ENCODE data around the gene CLRN2.

The CLRN2 gene

GRCh38 chr4:17544205-17544604 lies 29.2 kb downstream of the CLRN2 start:
- in situ Hi-C loops (cut with MboI; ENCODE audit: low sequenced_read_pairs): no loop called here

DNA sequence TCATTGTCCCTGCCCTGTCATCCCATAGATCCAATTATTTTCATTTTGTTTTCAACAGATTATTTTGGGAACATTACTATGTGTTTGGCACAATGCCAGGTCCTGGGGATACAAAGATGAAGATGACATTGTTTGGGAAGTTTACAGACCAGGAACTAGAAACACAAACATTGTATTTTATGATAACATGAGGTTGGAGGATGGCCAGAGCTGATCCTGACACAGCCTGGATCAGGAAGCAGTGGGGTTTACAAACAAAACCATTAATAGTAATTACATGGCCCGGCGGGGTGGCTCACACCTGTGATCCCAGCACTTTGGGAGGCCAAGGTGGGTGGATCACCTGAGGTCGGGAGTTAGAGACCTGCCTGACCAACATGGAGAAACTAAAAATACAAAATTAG lies 29.9 kb downstream of the CLRN2 start:
- in situ Hi-C loops (cut with MboI; ENCODE audit: low sequenced_read_pairs): no loop called here

GRCh38 chr4:17545374-17546140 lies 30.6 kb downstream of the CLRN2 start:
- in situ Hi-C loops (cut with MboI; ENCODE audit: low sequenced_read_pairs): no loop called here

- in situ Hi-C loops (cut with MboI; ENCODE audit: low sequenced_read_pairs): no loop called here
Measured at GRCh38 chr4:17546222-17546621, 31.3 kb downstream of the CLRN2 start.

DNA sequence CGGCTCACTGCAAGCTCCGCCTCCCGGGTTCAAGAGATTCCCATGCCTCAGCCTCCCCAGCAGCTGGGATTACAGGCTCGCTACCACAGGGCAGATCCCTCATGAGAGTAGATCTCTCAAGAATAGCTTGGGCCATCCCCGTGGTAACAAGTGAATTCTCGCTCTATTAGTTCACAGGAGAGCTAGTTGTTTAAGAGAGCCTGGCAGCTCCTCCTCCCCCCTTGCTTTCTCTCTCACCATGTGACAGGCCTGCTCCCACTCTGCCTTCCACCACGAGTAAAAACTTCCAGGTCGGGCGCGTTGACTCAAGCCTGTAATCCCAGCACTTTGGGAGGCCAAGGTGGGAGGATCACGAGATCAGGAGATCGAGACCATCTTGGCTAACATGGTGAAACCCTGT lies 31.7 kb downstream of the CLRN2 start:
- in situ Hi-C loops (cut with MboI; ENCODE audit: low sequenced_read_pairs): no loop called here

- in situ Hi-C loops (cut with MboI; ENCODE audit: low sequenced_read_pairs): no loop called here
Measured at GRCh38 chr4:17550549-17550948, 35.6 kb downstream of the CLRN2 start.

GRCh38 chr4:17552427-17552826 lies 37.5 kb downstream of the CLRN2 start:
- in situ Hi-C loops (cut with MboI; ENCODE audit: low sequenced_read_pairs): no loop called here

- in situ Hi-C loops (cut with MboI; ENCODE audit: low sequenced_read_pairs): no loop called here
Measured at GRCh38 chr4:17554568-17554967, 39.6 kb downstream of the CLRN2 start.

DNA sequence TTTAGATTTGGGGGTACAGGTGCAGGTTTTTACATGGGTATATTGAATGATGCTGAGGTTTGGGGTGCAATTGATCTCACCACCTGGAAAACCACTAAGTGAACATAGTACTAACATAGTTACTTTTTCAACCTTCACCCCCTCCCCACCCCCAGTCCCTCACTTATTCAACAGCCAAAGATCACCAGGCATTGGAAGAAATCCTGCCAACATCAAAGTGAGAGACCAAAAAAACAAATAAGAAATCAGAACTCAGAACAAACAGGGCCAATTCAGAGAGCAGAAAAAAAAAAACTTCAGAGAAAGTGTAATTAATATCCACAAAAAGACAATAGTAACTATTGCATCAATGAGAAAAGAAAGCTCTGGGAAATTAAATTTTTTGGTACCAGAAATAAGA lies 41.5 kb downstream of the CLRN2 start:
- in situ Hi-C loops (cut with MboI; ENCODE audit: low sequenced_read_pairs): no loop called here

DNA sequence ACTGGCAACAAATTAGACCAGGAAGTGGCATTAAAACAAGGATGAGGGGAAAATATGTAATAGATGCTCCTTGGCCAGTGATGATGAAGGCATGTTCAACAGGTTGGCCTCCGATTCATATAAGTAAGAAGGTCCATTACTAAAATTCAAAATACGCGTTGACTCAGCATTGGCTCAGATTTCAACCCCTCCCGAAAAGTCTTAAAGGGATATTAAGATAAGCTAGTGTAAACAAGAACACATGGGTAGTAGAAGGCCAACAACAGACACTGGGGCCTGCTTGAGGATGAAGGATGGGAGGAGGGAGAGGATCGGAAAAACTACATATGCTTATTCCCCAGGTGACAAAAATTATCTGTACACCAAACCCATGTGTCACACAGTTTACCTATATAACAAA lies 42.9 kb downstream of the CLRN2 start:
- in situ Hi-C loops (cut with MboI; ENCODE audit: low sequenced_read_pairs): no loop called here

DNA sequence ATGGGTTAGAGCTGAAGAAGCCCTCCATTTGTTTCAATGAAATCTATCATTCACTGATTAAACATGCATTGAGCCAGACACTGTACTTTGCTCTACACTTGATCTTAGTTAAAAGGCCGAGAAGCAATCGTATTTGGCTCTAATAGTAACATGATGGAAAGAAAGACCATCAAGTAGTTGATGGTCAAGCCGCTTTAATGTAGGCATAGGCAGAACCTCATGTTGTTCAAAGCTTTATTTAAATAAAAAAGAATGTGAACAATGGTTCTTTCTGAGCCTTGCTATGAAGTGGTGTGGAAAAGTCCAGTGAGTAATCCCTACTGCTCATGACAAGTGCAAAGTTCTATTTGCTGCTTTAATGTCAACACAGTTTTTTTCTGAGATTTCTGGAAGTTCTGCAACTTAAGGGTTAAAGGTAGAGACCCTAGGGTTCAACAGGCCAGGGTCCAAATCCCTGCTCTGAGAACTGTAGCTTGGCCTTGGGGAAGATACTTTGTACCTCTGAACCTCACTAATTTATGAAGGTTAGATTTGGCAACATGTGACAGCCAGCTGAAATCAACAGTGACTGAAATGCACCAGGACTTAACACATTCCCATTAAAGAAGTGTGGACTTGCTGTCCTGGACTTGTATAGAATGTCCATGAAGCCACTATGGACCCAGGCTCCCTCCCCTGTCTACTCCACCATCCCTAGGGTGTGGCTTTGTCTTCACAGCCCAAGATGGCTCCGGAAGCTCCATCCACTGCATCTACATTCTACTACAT lies 44.2 kb downstream of the CLRN2 start:
- in situ Hi-C loops (cut with MboI; ENCODE audit: low sequenced_read_pairs): no loop called here

DNA sequence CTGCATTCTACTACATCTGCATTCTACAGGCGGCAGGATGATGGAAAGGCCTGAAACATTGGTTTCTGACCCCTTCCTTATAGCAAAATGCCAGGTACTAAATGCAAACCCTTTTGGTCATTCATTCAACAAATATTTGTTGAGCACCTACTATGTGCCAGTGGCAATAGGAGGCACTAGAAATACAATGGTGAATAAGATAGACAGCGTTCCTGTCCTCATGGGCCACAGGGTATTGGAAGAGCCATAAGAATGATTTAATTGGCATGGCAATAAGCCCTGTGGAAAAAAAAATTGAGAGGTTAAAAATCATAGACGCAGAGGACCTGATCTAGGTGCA lies 44.7 kb downstream of the CLRN2 start:
- in situ Hi-C loops (cut with MboI; ENCODE audit: low sequenced_read_pairs): no loop called here

- in situ Hi-C loops (cut with MboI; ENCODE audit: low sequenced_read_pairs): no loop called here
Measured at GRCh38 chr4:17560065-17560673, 45.2 kb downstream of the CLRN2 start.

GRCh38 chr4:17561195-17561909 lies 46.4 kb downstream of the CLRN2 start:
- in situ Hi-C loops (cut with MboI; ENCODE audit: low sequenced_read_pairs): no loop called here

GRCh38 chr4:17562157-17562556 lies 47.2 kb downstream of the CLRN2 start:
- in situ Hi-C loops (cut with MboI; ENCODE audit: low sequenced_read_pairs): no loop called here

- in situ Hi-C loops (cut with MboI; ENCODE audit: low sequenced_read_pairs): no loop called here
Measured at GRCh38 chr4:17565846-17566245, 50.9 kb downstream of the CLRN2 start.

DNA sequence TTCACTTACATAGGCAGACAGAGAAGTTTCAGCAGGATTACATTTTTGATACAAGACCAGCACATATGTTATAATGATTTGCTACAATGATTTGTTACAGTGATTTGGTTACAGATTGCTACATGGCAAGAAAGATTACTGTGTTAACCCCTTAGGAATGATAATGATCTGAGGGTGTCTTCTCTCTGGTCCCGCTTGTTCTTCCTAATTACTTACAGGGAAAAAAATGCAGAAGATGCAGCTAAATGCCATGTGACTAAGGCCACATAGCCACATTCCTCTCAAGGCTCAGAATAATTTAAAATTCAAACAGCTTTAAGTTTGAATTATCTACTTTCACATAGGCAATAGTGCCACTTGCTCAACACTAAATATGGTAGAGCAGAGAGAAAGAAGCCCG lies 52.3 kb downstream of the CLRN2 start:
- in situ Hi-C loops (cut with MboI; ENCODE audit: low sequenced_read_pairs): no loop called here

GRCh38 chr4:17574206-17574605 lies 59.2 kb downstream of the CLRN2 start:
- in situ Hi-C loops (cut with MboI; ENCODE audit: low sequenced_read_pairs): no loop called here

GRCh38 chr4:17575177-17575576 lies 60.2 kb downstream of the CLRN2 start:
- in situ Hi-C loops (cut with MboI; ENCODE audit: low sequenced_read_pairs): loop anchor here (25.0 kb wide), 1 partner anchor 237 kb away; the partner anchor contains the start of genes DCAF16 and NCAPG
